ENCODE results near the gene CCT7.
"Not testable (repeated sequence)": the region's sequence is repeated elsewhere in the genome, so short reads cannot be mapped to it uniquely, and the experiment has no call there.

The CCT7 gene

GRCh38 chr2:73258186-73258912, 24.2 kb downstream of the CCT7 start:
- H3K9ac ChIP-seq (ENCODE audit: low read length): no peak overlapping the region
- peaks cover 2% of the 10 kb centered on the region for H3K36me3 ChIP-seq (ENCODE audit: insufficient read depth, low read length)

GRCh38 chr2:73258913-73259215, 24.8 kb downstream of the CCT7 start:
- H3K9me3 ChIP-seq (ENCODE audit: low read length): no peaks in the 10 kb centered on the region
- H3K27me3 ChIP-seq (ENCODE audit: control insufficient read depth in 1 of 2, insufficient read depth in 2 of 2, low read length in 2 of 2): no peaks in the 10 kb centered on the region
- H3K36me3 ChIP-seq (ENCODE audit: insufficient read depth, low read length): no peaks in the 10 kb centered on the region
- no peak overlapping the region for H3K27ac ChIP-seq (ENCODE audit: low read depth, low read length)
- H3K4me1 ChIP-seq (ENCODE audit: insufficient read depth, low read length): no peaks in the 10 kb centered on the region
- no peak overlapping the region for H3K4me3 ChIP-seq (ENCODE audit: low read depth in 1 of 2, low read length in 2 of 2)
- H3K9ac ChIP-seq (ENCODE audit: low read length): no peak overlapping the region

More at GRCh38 chr2:73258186-73258912, 24.2 kb downstream of the CCT7 start:
- Histone ChIP-seq H3K4me3 (ENCODE audit: low read depth in 1 of 2, low read length in 2 of 2) (no peak overlapping the region), H3K4me1 (ENCODE audit: insufficient read depth, low read length) (no peaks in the 10 kb centered on the region), H3K27ac (ENCODE audit: low read depth, low read length) (no peak overlapping the region), H3K9me3 (ENCODE audit: low read length) (no peaks in the 10 kb centered on the region), H3K27me3 (ENCODE audit: control insufficient read depth in 1 of 2, insufficient read depth in 2 of 2, low read length in 2 of 2) (no peaks in the 10 kb centered on the region)

- Histone ChIP-seq H3K27me3 (ENCODE audit: control insufficient read depth in 1 of 2, insufficient read depth in 2 of 2, low read length in 2 of 2) (no peaks in the 10 kb centered on the region), H3K27ac (ENCODE audit: low read depth, low read length) (no peak overlapping the region), H3K36me3 (ENCODE audit: insufficient read depth, low read length) (no peaks in the 10 kb centered on the region), H3K4me3 (ENCODE audit: low read depth in 1 of 2, low read length in 2 of 2) (no peak overlapping the region), H3K9ac (ENCODE audit: low read length) (no peak overlapping the region), H3K4me1 (ENCODE audit: insufficient read depth, low read length) (no peaks in the 10 kb centered on the region), H3K9me3 (ENCODE audit: low read length) (no peaks in the 10 kb centered on the region)
Observed at GRCh38 chr2:73259276-73259675, 25.2 kb downstream of the CCT7 start.

- no peaks in the 10 kb centered on the region for H3K9me3 ChIP-seq (ENCODE audit: low read length)
- H3K27me3 ChIP-seq (ENCODE audit: control insufficient read depth in 1 of 2, insufficient read depth in 2 of 2, low read length in 2 of 2): no peaks in the 10 kb centered on the region
- no peaks in the 10 kb centered on the region for H3K36me3 ChIP-seq (ENCODE audit: insufficient read depth, low read length)
- H3K27ac ChIP-seq (ENCODE audit: low read depth, low read length): no peak overlapping the region
- no peak overlapping the region for H3K4me3 ChIP-seq (ENCODE audit: low read depth in 1 of 2, low read length in 2 of 2)
- H3K4me1 ChIP-seq (ENCODE audit: insufficient read depth, low read length): no peaks in the 10 kb centered on the region
- no peak overlapping the region for H3K9ac ChIP-seq (ENCODE audit: low read length)
Observed at GRCh38 chr2:73259704-73260337, 25.7 kb downstream of the CCT7 start.

- Histone ChIP-seq H3K27ac (ENCODE audit: low read depth, low read length) (no peak overlapping the region), H3K9me3 (ENCODE audit: low read length) (no peaks in the 10 kb centered on the region), H3K4me1 (ENCODE audit: insufficient read depth, low read length) (no peaks in the 10 kb centered on the region), H3K4me3 (ENCODE audit: low read depth in 1 of 2, low read length in 2 of 2) (no peak overlapping the region), H3K27me3 (ENCODE audit: control insufficient read depth in 1 of 2, insufficient read depth in 2 of 2, low read length in 2 of 2) (no peaks in the 10 kb centered on the region), H3K9ac (ENCODE audit: low read length) (no peak overlapping the region), H3K36me3 (ENCODE audit: insufficient read depth, low read length) (no peaks in the 10 kb centered on the region)
Observed at GRCh38 chr2:73260338-73260984, 26.4 kb downstream of the CCT7 start.

- no peak overlapping the region for H3K27ac ChIP-seq (ENCODE audit: low read depth, low read length)
Observed at GRCh38 chr2:73262108-73262651, 28.1 kb downstream of the CCT7 start.

GRCh38 chr2:73262691-73263429, 28.8 kb downstream of the CCT7 start:
- H3K27me3 ChIP-seq (ENCODE audit: control insufficient read depth in 1 of 2, insufficient read depth in 2 of 2, low read length in 2 of 2); H3K9me3 ChIP-seq (ENCODE audit: low read length); H3K36me3 ChIP-seq (ENCODE audit: insufficient read depth, low read length); H3K27ac ChIP-seq (ENCODE audit: low read depth, low read length); H3K9ac ChIP-seq (ENCODE audit: low read length); H3K4me1 ChIP-seq (ENCODE audit: insufficient read depth, low read length); H3K4me3 ChIP-seq (ENCODE audit: low read depth in 1 of 2, low read length in 2 of 2): not testable (repeated sequence)

More at GRCh38 chr2:73262108-73262651, 28.1 kb downstream of the CCT7 start:
- Histone ChIP-seq H3K9me3 (ENCODE audit: low read length) (no peaks in the 10 kb centered on the region), H3K4me3 (ENCODE audit: low read depth in 1 of 2, low read length in 2 of 2) (no peak overlapping the region), H3K36me3 (ENCODE audit: insufficient read depth, low read length) (no peaks in the 10 kb centered on the region), H3K9ac (ENCODE audit: low read length) (no peak overlapping the region), H3K4me1 (ENCODE audit: insufficient read depth, low read length) (no peaks in the 10 kb centered on the region), H3K27me3 (ENCODE audit: control insufficient read depth in 1 of 2, insufficient read depth in 2 of 2, low read length in 2 of 2) (peaks cover 0 to 5% of the 10 kb centered on the region in 2 donors)

- H3K36me3 ChIP-seq (ENCODE audit: insufficient read depth, low read length): no peaks in the 10 kb centered on the region
- no peak overlapping the region for H3K9ac ChIP-seq (ENCODE audit: low read length)
- H3K4me1 ChIP-seq (ENCODE audit: insufficient read depth, low read length): no peaks in the 10 kb centered on the region
- H3K27ac ChIP-seq (ENCODE audit: low read depth, low read length): no peak overlapping the region
- no peak overlapping the region for H3K4me3 ChIP-seq (ENCODE audit: low read depth in 1 of 2, low read length in 2 of 2)
- no peaks in the 10 kb centered on the region for H3K9me3 ChIP-seq (ENCODE audit: low read length)
- H3K27me3 ChIP-seq (ENCODE audit: control insufficient read depth in 1 of 2, insufficient read depth in 2 of 2, low read length in 2 of 2): peaks cover 0 to 12% of the 10 kb centered on the region in 2 donors
Observed at GRCh38 chr2:73263540-73264331, 29.6 kb downstream of the CCT7 start.

GRCh38 chr2:73264332-73264606, 30.2 kb downstream of the CCT7 start:
- no peaks in the 10 kb centered on the region for H3K36me3 ChIP-seq (ENCODE audit: insufficient read depth, low read length)
- H3K4me3 ChIP-seq (ENCODE audit: low read depth in 1 of 2, low read length in 2 of 2): no peak overlapping the region
- no peaks in the 10 kb centered on the region for H3K4me1 ChIP-seq (ENCODE audit: insufficient read depth, low read length)
- no peaks in the 10 kb centered on the region for H3K9me3 ChIP-seq (ENCODE audit: low read length)
- no peak overlapping the region for H3K27ac ChIP-seq (ENCODE audit: low read depth, low read length)
- H3K9ac ChIP-seq (ENCODE audit: low read length): no peak overlapping the region
- H3K27me3 ChIP-seq (ENCODE audit: control insufficient read depth in 1 of 2, insufficient read depth in 2 of 2, low read length in 2 of 2): peaks cover 0 to 17% of the 10 kb centered on the region in 2 donors

- H3K27me3 ChIP-seq (ENCODE audit: control insufficient read depth in 1 of 2, insufficient read depth in 2 of 2, low read length in 2 of 2): peaks cover 0 to 17% of the 10 kb centered on the region in 2 donors
- no peak overlapping the region for H3K9ac ChIP-seq (ENCODE audit: low read length)
- H3K36me3 ChIP-seq (ENCODE audit: insufficient read depth, low read length): no peaks in the 10 kb centered on the region
- no peaks in the 10 kb centered on the region for H3K4me1 ChIP-seq (ENCODE audit: insufficient read depth, low read length)
- no peak overlapping the region for H3K4me3 ChIP-seq (ENCODE audit: low read depth in 1 of 2, low read length in 2 of 2)
- no peaks in the 10 kb centered on the region for H3K9me3 ChIP-seq (ENCODE audit: low read length)
- no peak overlapping the region for H3K27ac ChIP-seq (ENCODE audit: low read depth, low read length)
Observed at GRCh38 chr2:73264783-73265182, 30.7 kb downstream of the CCT7 start.
